ENCODE measurements around the gene POLR2J.
A peak's percentile ranks its signal among the peaks of the same experiment; 100 is the strongest.
"Not testable (repeated sequence)": the region's sequence is repeated elsewhere in the genome, so short reads cannot be mapped to it uniquely, and the experiment has no call there.

The POLR2J gene

DNA sequence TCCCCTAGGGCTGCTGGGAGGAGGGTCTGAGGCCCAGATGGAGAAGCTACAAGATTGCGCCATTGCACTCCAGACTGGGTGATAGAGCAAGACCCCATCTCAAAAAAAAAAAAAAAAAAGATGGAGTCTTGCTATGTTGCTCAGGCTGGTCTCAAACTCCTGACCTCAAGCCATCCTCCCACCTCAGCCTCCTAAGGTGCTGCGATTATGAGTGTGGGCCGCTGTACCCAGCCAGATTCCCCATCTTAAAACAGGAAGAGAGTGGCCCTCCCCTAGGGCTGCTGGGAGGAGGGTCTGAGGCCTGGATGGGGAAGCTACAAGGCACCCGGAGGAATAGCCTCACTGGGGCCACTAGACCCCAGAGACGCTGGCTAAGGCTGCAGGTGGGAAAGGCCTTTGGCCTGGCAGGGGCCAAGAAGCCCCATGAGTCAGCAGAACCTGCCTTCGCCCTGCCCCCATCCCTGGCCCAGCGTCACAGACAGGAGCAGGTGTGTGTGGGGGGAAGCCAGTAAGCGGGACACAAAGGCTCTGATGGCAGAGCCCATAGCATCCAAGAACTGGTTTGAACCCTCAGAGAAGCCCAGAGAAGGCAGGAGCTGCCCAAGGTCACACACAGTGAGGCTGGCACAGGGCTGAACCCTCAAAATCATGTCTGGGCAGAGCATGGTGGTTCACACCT lies 28.8 kb upstream of the POLR2J start:
- H3K36me3 ChIP-seq (replicated peaks); in situ Hi-C loops (cut with MboI; ENCODE audit: low sequenced_read_pairs); DNase-seq (ENCODE audit: low spot score in 2 of 2); H3K9me3 ChIP-seq; H3K27me3 ChIP-seq (ENCODE audit: low read depth); H3K4me3 ChIP-seq; H3K4me1 ChIP-seq: not testable (repeated sequence)

DNA sequence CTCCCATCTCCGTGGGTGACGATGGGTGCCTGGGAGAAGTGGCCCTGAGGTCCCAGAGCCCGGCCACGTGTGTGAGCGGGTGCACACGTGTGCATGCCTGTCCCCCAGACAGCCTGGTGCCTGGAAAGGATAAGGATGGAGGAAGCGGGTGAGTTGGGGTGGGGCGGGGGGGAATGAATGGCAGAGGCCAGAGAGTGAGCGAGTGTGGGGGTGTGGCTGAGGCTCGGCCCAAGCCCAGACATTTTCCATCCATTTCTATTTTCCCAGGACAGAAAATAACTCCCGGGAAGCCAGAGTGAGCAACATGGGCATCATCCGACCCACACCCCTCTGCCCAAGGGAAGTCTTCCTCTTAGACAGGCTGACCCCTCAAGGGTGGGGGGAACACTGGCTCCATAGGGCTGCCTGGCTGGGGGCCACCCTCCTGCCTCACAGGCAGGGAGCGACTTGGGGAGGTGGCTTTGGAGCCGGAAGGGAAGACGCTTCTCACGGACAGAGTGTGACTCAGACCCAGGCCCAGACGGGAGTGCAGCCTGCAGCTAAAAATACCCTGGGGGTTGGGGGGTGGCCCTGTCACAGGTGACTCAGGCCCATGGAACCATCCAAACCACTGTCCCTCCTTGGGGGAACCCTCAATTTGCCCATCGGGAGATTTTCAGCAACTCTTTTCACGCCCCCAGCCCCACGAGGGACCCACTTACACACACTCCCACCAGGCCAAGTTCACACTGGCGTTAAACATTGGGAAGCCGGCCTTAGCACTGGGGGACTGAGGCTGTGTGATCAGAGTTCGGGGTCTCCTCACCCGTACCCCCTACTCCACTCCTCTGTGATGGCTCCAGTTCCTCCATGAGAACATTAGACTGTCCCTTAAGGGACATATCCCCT lies 26.8 kb upstream of the POLR2J start:
- in situ Hi-C loops (cut with MboI; ENCODE audit: low sequenced_read_pairs); H3K9me3 ChIP-seq; H3K36me3 ChIP-seq (replicated peaks); H3K27me3 ChIP-seq (ENCODE audit: low read depth); DNase-seq (ENCODE audit: low spot score in 2 of 2); H3K4me1 ChIP-seq; H3K4me3 ChIP-seq: not testable (repeated sequence)

DNA sequence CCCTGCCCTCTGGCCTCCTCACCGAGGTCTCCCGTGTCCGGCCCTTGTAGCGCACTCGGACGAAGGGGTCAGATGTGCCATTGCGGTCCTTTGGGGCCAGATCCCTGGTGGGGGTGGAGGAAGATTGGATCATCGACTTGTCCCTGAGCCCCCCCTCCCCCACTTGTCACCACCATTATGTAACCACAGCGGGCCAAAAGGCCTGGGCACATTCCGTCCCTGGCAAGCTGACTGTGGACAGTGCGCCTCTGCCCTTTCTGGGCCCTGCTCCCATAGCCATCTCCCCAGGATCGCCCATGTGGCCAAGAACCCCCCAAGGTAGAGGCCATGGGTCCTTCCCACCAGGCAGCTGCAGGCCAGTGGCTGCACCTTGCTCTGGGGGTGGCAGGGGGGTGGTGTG lies 24.4 kb upstream of the POLR2J start:
- in situ Hi-C loops (cut with MboI; ENCODE audit: low sequenced_read_pairs); H3K27me3 ChIP-seq (ENCODE audit: low read depth); H3K4me1 ChIP-seq; DNase-seq (ENCODE audit: low spot score in 2 of 2); H3K9me3 ChIP-seq; H3K4me3 ChIP-seq; H3K36me3 ChIP-seq (replicated peaks): not testable (repeated sequence)

DNA sequence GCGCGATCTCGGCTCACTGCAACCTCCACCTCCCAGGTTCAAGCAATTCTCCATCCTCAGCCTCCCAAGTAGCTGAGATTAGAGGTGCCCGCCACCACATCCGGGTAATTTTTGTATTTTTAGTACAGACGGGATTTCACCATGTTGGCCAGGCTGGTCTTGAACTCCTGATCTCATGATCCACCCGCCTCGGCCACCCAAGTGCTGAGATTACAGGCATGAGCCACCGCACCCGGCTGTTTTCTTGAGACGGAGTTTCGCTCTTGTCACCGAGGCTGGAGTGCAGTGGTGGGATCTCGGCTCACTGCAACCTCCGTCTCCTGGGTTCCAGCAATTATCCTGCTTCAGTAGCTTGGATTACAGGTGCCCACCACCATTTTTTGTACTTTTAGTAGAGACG lies 19.6 kb upstream of the POLR2J start:
- H3K27me3 ChIP-seq (ENCODE audit: low read depth); in situ Hi-C loops (cut with MboI; ENCODE audit: low sequenced_read_pairs); H3K4me3 ChIP-seq; H3K4me1 ChIP-seq; H3K36me3 ChIP-seq (replicated peaks); DNase-seq (ENCODE audit: low spot score in 2 of 2); H3K9me3 ChIP-seq: not testable (repeated sequence)

DNA sequence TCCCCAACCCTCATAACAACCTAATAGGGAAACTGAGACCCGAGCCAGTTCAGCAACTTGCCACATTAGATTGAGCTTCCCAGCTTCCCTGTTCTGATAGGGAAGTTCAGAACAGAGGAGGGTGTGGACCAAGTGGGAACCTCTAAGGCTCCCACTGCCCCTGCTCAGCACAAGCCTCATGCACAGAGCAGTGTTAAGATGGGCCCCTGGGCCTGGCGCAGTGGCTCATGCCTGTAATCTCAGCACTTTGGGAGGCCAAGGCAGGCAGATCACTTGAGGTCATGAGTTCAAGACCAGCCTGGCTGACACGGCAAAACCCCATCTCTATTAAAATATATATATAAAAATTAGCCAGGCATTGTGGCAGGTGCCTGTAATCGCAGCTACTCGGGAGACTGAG lies 18.6 kb upstream of the POLR2J start:
- H3K9me3 ChIP-seq; H3K4me3 ChIP-seq; H3K36me3 ChIP-seq (replicated peaks); H3K4me1 ChIP-seq; DNase-seq (ENCODE audit: low spot score in 2 of 2); H3K27me3 ChIP-seq (ENCODE audit: low read depth); in situ Hi-C loops (cut with MboI; ENCODE audit: low sequenced_read_pairs): not testable (repeated sequence)

DNA sequence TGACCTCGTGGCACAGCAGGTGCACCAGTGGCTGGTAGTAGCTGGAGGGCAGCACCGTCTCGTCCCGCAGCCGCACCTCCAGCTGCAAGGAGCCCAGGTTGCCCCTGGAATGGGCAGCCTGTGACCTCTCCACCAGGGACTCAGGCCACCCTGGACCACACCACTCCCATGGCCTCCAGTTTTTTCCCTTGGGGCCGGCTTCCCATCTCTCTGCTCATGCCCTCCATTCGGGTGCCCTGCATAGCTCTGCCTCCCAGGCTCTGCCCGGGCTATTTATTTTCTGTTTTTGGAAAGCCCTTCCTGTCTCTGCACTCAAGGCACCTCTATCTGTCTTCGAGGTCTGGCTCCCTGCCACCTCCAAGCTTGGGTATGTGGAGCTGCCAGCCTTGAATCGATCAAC lies 18.1 kb upstream of the POLR2J start:
- DNase-seq (ENCODE audit: low spot score in 2 of 2); H3K4me1 ChIP-seq; in situ Hi-C loops (cut with MboI; ENCODE audit: low sequenced_read_pairs); H3K27me3 ChIP-seq (ENCODE audit: low read depth); H3K9me3 ChIP-seq; H3K36me3 ChIP-seq (replicated peaks); H3K4me3 ChIP-seq: not testable (repeated sequence)

DNA sequence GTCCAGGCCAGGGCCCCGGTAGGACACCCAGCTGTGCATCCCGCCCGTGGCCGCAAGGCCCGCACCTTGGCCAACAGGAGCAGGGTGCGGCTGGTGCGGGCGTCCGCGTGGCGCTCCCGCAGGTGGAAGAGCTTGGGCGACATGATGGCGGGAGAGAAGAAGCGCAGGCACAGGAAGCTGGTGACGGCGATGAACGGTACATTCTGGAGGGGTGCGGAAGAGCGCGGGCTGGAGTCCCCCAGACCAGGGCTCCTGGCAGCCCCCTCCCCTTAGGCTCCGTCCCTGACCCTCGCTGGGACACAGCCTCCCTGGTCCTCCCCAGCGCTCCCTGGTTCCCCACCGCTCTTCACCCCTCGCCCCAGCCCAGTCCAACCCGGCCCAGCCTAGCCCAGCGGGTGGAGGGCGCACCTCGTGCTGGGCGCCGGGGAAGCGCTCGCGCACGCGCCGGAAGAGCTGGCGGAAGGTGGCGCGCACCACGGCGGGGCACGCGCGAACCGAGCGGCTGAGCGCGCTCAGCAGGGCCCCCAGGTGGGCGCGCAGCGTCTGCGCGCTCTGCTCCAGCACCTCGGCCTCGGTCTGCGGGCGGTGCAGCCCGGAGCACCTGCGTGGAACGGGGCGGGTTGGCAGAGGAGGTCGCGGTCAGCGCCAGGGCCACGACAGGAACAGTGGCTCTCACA lies 15.9 kb upstream of the POLR2J start:
- DNase-seq (ENCODE audit: low spot score in 2 of 2); H3K27me3 ChIP-seq (ENCODE audit: low read depth); H3K4me3 ChIP-seq; H3K9me3 ChIP-seq; in situ Hi-C loops (cut with MboI; ENCODE audit: low sequenced_read_pairs); H3K36me3 ChIP-seq (replicated peaks); H3K4me1 ChIP-seq: not testable (repeated sequence)

DNA sequence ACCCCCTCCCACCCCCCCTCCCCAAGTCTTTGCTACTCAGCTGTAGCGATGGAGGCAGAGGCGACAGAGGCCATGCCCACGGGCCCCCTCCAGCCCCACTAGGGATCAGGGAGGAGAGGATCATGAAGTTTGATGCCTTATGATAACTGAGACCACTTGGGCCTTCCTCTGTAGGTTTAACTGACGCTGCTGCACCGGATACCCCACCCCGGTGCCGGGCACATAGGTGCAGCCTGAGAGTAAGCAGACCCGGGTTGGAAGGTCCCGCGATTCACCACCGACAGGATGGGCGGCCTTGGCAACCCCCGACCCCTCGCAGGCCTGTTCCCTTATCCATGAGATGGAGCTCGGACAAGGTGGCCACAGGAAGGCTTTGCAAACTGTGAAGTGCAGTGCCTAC lies 15.3 kb upstream of the POLR2J start:
- H3K4me1 ChIP-seq; in situ Hi-C loops (cut with MboI; ENCODE audit: low sequenced_read_pairs); H3K36me3 ChIP-seq (replicated peaks); H3K9me3 ChIP-seq; DNase-seq (ENCODE audit: low spot score in 2 of 2); H3K4me3 ChIP-seq; H3K27me3 ChIP-seq (ENCODE audit: low read depth): not testable (repeated sequence)

DNA sequence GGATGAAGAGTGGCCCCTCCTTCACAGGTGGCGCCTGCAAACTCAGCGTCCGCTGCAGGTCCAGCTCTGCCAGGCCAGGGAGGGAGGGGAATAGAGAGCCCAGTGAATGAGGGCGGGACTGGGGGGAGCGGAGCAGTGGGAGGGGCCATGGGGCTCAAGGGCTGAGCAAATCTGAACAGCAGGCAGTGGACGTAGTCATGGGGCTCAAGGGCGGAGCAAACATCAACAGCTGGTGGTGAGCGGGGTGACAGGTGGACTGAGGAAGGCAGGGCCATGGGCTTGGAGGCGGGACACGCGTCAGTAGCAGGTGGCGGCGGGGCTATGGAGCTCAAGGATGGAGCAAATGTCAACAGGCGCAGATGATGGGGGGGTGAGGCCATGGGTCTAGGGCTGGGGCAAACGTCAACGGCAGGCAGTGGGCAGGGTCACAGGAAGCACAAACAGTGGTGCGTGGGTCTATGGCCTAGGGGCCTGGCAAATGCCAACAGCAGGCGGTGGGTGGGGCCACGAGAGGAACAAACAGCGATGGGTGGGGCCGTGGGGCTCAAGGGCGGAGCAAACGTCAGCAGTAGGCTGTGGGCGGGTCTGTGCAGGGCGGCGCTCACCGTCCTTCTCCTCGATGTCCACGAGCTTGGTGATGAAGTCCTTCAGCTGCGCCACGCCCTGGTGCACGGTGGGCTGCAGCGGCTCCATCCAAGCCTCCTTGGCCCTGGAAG lies 14.7 kb upstream of the POLR2J start:
- H3K36me3 ChIP-seq (replicated peaks); H3K4me3 ChIP-seq; in situ Hi-C loops (cut with MboI; ENCODE audit: low sequenced_read_pairs); H3K9me3 ChIP-seq; H3K27me3 ChIP-seq (ENCODE audit: low read depth); DNase-seq (ENCODE audit: low spot score in 2 of 2); H3K4me1 ChIP-seq: not testable (repeated sequence)

DNA sequence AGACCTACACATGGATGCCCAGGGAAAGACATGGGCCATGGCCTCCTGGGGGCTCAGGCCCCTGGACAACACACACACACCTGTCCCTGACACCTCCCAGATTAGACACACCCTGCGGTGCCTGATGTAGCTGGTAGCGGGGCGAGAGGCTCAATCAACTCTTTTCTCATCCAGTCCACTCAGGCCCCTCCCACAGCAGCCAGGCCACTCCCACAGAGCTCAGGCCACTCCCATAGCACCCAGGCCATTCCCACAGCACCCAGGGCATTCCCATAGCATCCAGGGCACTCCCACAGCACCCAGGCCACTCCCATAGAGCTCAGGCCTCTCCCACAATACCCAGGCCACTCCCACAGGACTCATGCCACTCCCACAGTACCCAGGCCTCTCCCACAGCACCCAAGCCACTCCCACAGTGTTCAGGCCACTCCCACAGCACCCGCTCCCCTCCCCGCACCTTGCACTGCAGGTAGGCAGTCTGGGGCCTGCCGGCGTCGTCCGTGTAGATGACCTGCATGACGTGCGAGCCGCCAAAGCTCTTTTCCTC lies 11.9 kb upstream of the POLR2J start:
- H3K27me3 ChIP-seq (ENCODE audit: low read depth); H3K36me3 ChIP-seq (replicated peaks); H3K9me3 ChIP-seq; H3K4me3 ChIP-seq; in situ Hi-C loops (cut with MboI; ENCODE audit: low sequenced_read_pairs); H3K4me1 ChIP-seq: not testable (repeated sequence)
- DNase-seq (ENCODE audit: low spot score in 2 of 2), result peak in 1 of 2 experiments; percentile 92

DNA sequence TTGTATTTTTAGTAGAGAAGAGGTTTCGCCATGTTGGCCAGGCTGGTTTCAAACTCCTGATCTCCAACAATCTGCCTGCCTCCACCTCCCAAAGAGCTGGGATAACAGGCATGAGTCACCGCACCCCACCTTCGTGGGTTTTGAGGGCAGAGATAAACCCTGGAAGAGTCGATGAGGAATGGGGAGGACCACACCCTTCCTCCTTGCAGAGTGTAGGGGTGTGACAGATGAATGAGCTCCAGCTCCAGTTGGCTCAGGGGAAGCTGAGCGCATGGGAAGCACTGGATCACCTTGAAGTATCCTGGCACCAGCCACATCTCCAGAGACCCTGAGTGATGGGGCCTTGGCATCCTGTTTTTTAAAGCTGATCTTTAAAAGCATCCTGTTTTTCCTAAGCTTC lies 5.6 kb upstream of the POLR2J start:
- H3K27me3 ChIP-seq (ENCODE audit: low read depth); H3K36me3 ChIP-seq (replicated peaks); DNase-seq (ENCODE audit: low spot score in 2 of 2); in situ Hi-C loops (cut with MboI; ENCODE audit: low sequenced_read_pairs); H3K4me1 ChIP-seq; H3K4me3 ChIP-seq; H3K9me3 ChIP-seq: not testable (repeated sequence)

DNA sequence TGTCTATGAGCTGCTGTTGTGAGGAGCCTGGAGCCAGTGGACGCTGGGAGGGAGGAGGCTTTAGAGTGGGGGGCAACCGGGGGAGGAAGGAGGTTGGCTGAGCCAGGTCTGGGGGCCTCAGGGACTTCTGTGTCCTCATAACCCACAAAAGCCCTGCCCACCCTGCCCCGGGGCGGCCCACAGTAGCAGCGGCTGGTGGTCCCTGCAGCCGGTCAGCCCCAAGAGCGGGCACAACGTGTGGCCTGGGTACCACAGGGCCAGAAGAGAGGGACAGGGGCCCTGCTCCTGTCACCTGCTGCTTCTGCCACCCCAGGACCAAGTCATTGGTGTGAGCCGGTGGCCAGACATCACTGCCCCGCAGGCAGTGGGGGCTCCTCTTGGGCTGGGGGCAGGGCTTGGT lies 3.2 kb upstream of the POLR2J start:
- H3K4me1 ChIP-seq; H3K27me3 ChIP-seq (ENCODE audit: low read depth); DNase-seq (ENCODE audit: low spot score in 2 of 2); H3K4me3 ChIP-seq; H3K36me3 ChIP-seq (replicated peaks); in situ Hi-C loops (cut with MboI; ENCODE audit: low sequenced_read_pairs); H3K9me3 ChIP-seq: not testable (repeated sequence)

DNA sequence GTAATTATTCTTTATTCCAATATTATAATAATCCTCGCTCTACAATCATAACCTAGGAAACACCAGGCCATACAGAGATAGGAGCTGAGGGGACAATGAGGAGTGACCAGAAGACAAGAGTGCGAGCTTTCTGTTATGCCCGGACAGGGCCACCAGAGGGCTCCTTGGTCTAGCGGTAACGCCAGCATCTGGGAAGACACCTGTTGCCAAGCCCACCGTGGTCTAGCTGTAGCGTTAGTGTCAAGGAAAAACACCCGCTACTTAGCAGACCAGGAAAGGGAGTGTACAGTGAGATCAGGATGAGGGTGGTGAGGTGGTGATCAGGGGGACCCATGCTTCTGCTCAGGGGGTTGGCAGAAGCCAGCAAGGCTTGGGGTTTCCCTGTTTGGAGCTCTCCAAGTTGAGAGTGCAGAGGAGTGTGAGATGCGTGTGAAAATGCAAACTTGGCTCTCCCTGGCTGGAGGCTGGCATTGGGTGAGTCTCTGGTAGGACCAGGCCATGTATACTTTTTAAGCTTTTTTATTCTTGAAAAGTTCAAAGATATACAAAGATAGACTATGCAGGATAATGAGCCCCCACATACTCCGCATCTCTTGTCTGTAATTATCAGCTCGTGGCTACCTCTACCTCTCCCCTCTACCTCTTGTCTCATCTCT lies 1.4 kb upstream of the POLR2J start:
- H3K4me1 ChIP-seq; H3K9me3 ChIP-seq; H3K4me3 ChIP-seq; H3K27me3 ChIP-seq (ENCODE audit: low read depth); in situ Hi-C loops (cut with MboI; ENCODE audit: low sequenced_read_pairs); H3K36me3 ChIP-seq (replicated peaks): not testable (repeated sequence)
- DNase-seq (ENCODE audit: low spot score in 2 of 2), result peak in 1 of 2 experiments; percentile 78

All from HAP-1 (cell line).